ENCODE measurements around the gene SYT7. TPM values are rescaled to one million over a fixed set of nuclear protein-coding genes. Genes with fewer than 3 reads are reported as not detected.
"Not testable (repeated sequence)": the region's sequence is repeated elsewhere in the genome, so short reads cannot be mapped to it uniquely, and the experiment has no call there.

The SYT7 gene
- total and polyA plus RNA-seq, 2 of the 8 experiments (the other 6 are each of a cell fraction or from before 2014, with no cell fraction given) = 9.6 to 10.5 TPM

DNA sequence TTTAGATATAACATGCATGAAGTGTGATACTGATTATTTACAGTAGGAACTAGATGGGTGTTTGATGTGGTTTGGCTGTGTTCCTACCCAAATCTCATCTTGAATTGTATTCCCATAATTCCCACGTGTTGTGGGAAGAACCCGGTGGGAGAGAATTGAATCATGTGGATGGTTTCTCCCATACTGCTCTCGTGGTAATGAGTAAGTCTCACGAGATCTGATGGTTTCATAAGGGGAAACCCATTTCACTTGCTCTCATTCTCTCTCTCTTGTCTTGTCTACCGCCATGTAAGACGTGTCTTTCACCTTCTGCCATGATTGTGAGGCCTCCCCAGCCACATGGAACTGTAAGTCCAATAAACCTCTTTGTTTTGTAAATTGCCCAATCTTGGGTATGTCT, 33.9 kb upstream of the SYT7 start:
- H4K8ac ChIP-seq (ENCODE audit: extremely low read depth, insufficient read depth, low read length); H3K4me1 ChIP-seq (replicated peaks in 1 of 4; ENCODE audit: control insufficient read depth in 3 of 4, insufficient read depth in 4 of 4, low read length in 3 of 4); H3K56ac ChIP-seq (replicated peaks; ENCODE audit: insufficient read length, low read depth, low read length); H2AFZ ChIP-seq (ENCODE audit: low read length); H3K36me3 ChIP-seq (ENCODE audit: control insufficient read depth in 2 of 4, insufficient read depth in 4 of 4, low read length in 3 of 4); H3K4me2 ChIP-seq (ENCODE audit: insufficient read depth in 1 of 2, low read depth in 2 of 2, low read length in 2 of 2); H4K5ac ChIP-seq (ENCODE audit: insufficient read length, low read depth, low read length); H2AK5ac ChIP-seq (ENCODE audit: low read depth, low read length); H2BK120ac ChIP-seq (replicated peaks; ENCODE audit: low read depth, low read length); H2BK15ac ChIP-seq (ENCODE audit: low read length); H3K27ac ChIP-seq (ENCODE audit: low read depth, low read length); DNase-seq (ENCODE audit: low read depth in 1 of 2, low spot score in 2 of 2); H4K20me1 ChIP-seq (replicated peaks in 1 of 2; ENCODE audit: control insufficient read depth in 1 of 2, insufficient read depth in 2 of 2, low read length in 2 of 2); H2BK20ac ChIP-seq (ENCODE audit: low read length); H3K4ac ChIP-seq (replicated peaks; ENCODE audit: insufficient read length, low read depth, low read length); H2BK5ac ChIP-seq (ENCODE audit: low read depth, low read length); H3K23ac ChIP-seq (ENCODE audit: insufficient read length); H2BK12ac ChIP-seq (ENCODE audit: low read depth, low read length); H3K9ac ChIP-seq (replicated peaks in 1 of 4; ENCODE audit: extremely low read depth in 1 of 4, low read depth in 3 of 4, low read length in 3 of 4); H4K91ac ChIP-seq (replicated peaks; ENCODE audit: insufficient read length, low read length); FAIRE-seq; H3K9me3 ChIP-seq (ENCODE audit: insufficient read depth in 2 of 2, low read depth in 1 of 2, low read length in 1 of 2); H3K79me1 ChIP-seq (ENCODE audit: low read depth, low read length); POLR2A ChIA-PET (ENCODE audit: partially characterized antibody); H3K18ac ChIP-seq (ENCODE audit: extremely low read depth, low read length); H3K4me3 ChIP-seq (ENCODE audit: extremely low read depth in 1 of 4, insufficient read depth in 2 of 4, low read depth in 3 of 4, low read length in 4 of 4); H3K23me2 ChIP-seq (ENCODE audit: low read depth, low read length); H3K79me2 ChIP-seq (ENCODE audit: control insufficient read depth in 1 of 2, insufficient read depth in 2 of 2, low read length in 2 of 2); H3K14ac ChIP-seq (ENCODE audit: insufficient read length); H3K27me3 ChIP-seq (replicated peaks in 1 of 4; ENCODE audit: control insufficient read depth in 3 of 4, extremely low read depth in 1 of 4, insufficient read depth in 3 of 4, low read length in 3 of 4): not testable (repeated sequence)
- WGBS, 2 experiments (ENCODE audit: extremely low coverage in 1 of 2, insufficient coverage in 1 of 2, insufficient read length in 1 of 2, insufficient replicate concordance in 2 of 2, low coverage in 1 of 2, low lambda C conversion rate in 2 of 2, missing lambda C conversion rate in 1 of 2) = 85% methylated on average over 6 of the region's 6 CpGs; no CpG with 5 or more reads in 1 of the 2 experiments
- CTCF ChIA-PET (ENCODE audit: partially characterized antibody) = interaction anchor here (1.0 to 21.9 kb wide), 6 partner anchors 9 to 69 kb away, joined by 6 to 335 read pairs (median 10); partner anchors contain the start of gene SYT7

All from H1 (cell line).